Lower lobe of right lung (tissue), 2 donors: ENCODE data around the gene SOX6. TPM values are rescaled to one million over a fixed set of nuclear protein-coding genes. Genes with fewer than 3 reads are reported as not detected.

Source experiments
- ATAC-seq, 2 donors: fragments of 200-7000 bp; cut with Tn5 transposase; one replicate each; pipeline ENCODE4 v1.9.1; 2020 to 2022; ENCODE audit warnings: mild to moderate bottlenecking in 2 of 2, moderate library complexity in 2 of 2
- DNase-seq: peaks from one replicate; pipeline ENCODE4 v3.0.0-alpha.2; 2020
- H3K27ac ChIP-seq: fragments of 200-600 bp; one replicate; pipeline ENCODE4 v1.8.0; 2022
- H3K27me3 ChIP-seq: fragments of 200-600 bp; one replicate; pipeline ENCODE4 v1.8.0; 2022; ENCODE audit warnings: low read depth
- H3K36me3 ChIP-seq: fragments of 200-600 bp; one replicate; pipeline ENCODE4 v1.8.0; 2022; ENCODE audit warnings: mild to moderate bottlenecking
- H3K4me1 ChIP-seq: fragments of 200-600 bp; one replicate; pipeline ENCODE4 v1.8.0; 2022
- H3K4me3 ChIP-seq: fragments of 200-600 bp; one replicate; pipeline ENCODE4 v1.8.0; 2022; ENCODE audit warnings: mild to moderate bottlenecking
- H3K9me3 ChIP-seq: fragments of 200-600 bp; one replicate; pipeline ENCODE4 v1.8.0; 2022
- CTCF ChIP-seq: fragments of 200-600 bp; IDR thresholded peaks from one replicate; pipeline ENCODE4 v1.8.0; 2022; ENCODE audit warnings: antibody characterized with exemption, mild to moderate bottlenecking
- intact Hi-C: fragments of 100-400 bp; cut with DNase I; formaldehyde crosslinking; loops from one replicate; pipeline ENCODE4 v1.11.0; 2022
- total RNA-seq: library from RNA; stranded (reverse); fragmentation: NEBNext Ultra II Directional; extraction: Animal tissue kit (Norgen Biotek cat#: 25700); gene quantifications from one replicate; pipeline ENCODE4 v1.2.1, GENCODE V29; 2021
- donor health status: DM: no; HTN: yes; CAD: no; lungs with severe emphysema.

The SOX6 gene
- total RNA-seq, 1 donor from 2014 or later = 4.8 TPM

DNA sequence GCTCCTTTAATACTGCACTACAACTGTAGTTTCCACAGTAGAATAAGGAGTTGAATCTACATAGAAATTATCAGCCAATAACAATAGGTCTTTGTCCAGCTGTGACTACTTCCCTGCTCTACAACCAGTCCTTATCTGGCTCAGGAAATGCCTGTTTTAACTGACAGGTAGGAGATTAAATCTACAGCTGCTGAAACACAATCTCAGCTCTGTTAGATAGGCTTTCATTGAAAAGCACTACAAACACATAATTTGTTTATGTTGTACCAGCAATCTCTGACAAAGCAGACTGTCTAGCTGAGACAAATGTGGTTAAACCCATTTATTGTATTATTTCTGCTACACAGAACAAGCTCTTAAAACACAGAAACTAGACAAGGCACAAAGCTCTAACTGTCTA, 230.0 kb downstream of the SOX6 start:
- ATAC-seq = no peak
- intact Hi-C loops = no loop called here
- no peaks in the 10 kb centered on the region for H3K27me3 ChIP-seq
- no peak overlapping the region for H3K4me3 ChIP-seq
- H3K9me3 ChIP-seq = no peaks in the 10 kb centered on the region
- DNase-seq = no peak
- H3K36me3 ChIP-seq = no peaks in the 10 kb centered on the region
- no peak for TF ChIP-seq CTCF
- H3K4me1 ChIP-seq = no peaks in the 10 kb centered on the region
- no peak overlapping the region for H3K27ac ChIP-seq

- intact Hi-C loops = no loop called here
- no peaks in the 10 kb centered on the region for H3K9me3 ChIP-seq
- ATAC-seq (no peak), DNase-seq (no peak)
- H3K27ac ChIP-seq = no peak overlapping the region
- no peaks in the 10 kb centered on the region for H3K36me3 ChIP-seq
- no peaks in the 10 kb centered on the region for H3K27me3 ChIP-seq
- no peak overlapping the region for H3K4me3 ChIP-seq
- no peak for TF ChIP-seq CTCF
- H3K4me1 ChIP-seq = no peaks in the 10 kb centered on the region
These were observed 230.6 kb downstream of the SOX6 start for GRCh38 chr11:16125796-16126195.

GRCh38 chr11:16124390-16124789, 232.0 kb downstream of the SOX6 start:
- H3K4me1 ChIP-seq = no peaks in the 10 kb centered on the region
- H3K9me3 ChIP-seq = no peaks in the 10 kb centered on the region
- H3K27me3 ChIP-seq = no peaks in the 10 kb centered on the region
- H3K36me3 ChIP-seq = no peaks in the 10 kb centered on the region
- TF ChIP-seq CTCF = no peak
- DNase-seq = no peak
- intact Hi-C loops = no loop called here
- no peak overlapping the region for H3K27ac ChIP-seq
- ATAC-seq = no peak
- H3K4me3 ChIP-seq = no peak overlapping the region

- no peaks in the 10 kb centered on the region for H3K27me3 ChIP-seq
- DNase-seq (no peak), ATAC-seq (no peak)
- no peak overlapping the region for H3K27ac ChIP-seq
- H3K4me1 ChIP-seq = no peaks in the 10 kb centered on the region
- intact Hi-C loops = no loop called here
- H3K36me3 ChIP-seq = no peaks in the 10 kb centered on the region
- no peaks in the 10 kb centered on the region for H3K9me3 ChIP-seq
- H3K4me3 ChIP-seq = no peak overlapping the region
- no peak for TF ChIP-seq CTCF
These were observed 234.5 kb downstream of the SOX6 start for GRCh38 chr11:16121853-16122252.

DNA sequence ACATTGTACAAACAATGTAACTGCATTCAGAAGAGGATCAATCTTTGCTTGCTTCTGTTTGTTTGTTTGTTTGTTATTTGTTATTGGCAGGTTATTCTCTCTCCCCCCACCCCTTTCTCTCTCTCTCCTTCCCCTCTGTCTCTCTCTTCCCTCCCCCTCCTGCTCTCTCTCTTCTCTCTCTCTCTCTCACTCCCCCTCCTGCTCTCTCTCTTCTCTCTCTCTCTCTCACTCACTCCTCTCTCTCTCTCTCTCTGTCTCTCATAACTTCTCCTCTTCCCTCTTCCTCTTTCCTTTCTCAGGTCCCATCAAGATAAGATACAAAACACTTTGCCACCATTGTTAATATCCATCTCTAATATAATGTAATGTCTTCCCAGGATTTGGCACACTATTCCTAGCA, 236.3 kb downstream of the SOX6 start:
- no peak overlapping the region for H3K27ac ChIP-seq
- no peaks in the 10 kb centered on the region for H3K36me3 ChIP-seq
- no peak for TF ChIP-seq CTCF
- no peak for DNase-seq
- no peaks in the 10 kb centered on the region for H3K4me1 ChIP-seq
- intact Hi-C loops = no loop called here
- H3K4me3 ChIP-seq = no peak overlapping the region
- no peaks in the 10 kb centered on the region for H3K27me3 ChIP-seq
- no peak for ATAC-seq
- H3K9me3 ChIP-seq = no peaks in the 10 kb centered on the region
